ENCODE results near the gene SLC18A2. TPM values are rescaled to one million over a fixed set of nuclear protein-coding genes. Genes with fewer than 3 reads are reported as not detected.

The SLC18A2 gene
- total and polyA plus RNA-seq, 9 of the 15 experiments (the other 6 are each of a cell fraction or from before 2014, with no cell fraction given) = 0.03 to 5.4 (median 0.40) TPM

- Histone ChIP-seq H2AFZ (ENCODE audit: low read depth, low read length) (no peak overlapping the region), H3K4me1 (replicated peaks in 1 of 2; ENCODE audit: control insufficient read depth in 2 of 2, insufficient read depth in 2 of 2, low read length in 2 of 2) (no peaks in the 10 kb centered on the region), H3K27me3 (ENCODE audit: control insufficient read depth in 2 of 2, insufficient read depth in 2 of 2, low read length in 2 of 2) (no peaks in the 10 kb centered on the region), H3K4me3 (no peak overlapping the region), H3K9me1 (ENCODE audit: control insufficient read depth, insufficient read depth, low read length) (no peaks in the 10 kb centered on the region), H4K20me1 (replicated peaks; ENCODE audit: control insufficient read depth, insufficient read depth, low read length) (no peaks in the 10 kb centered on the region; the same call in 1 of the 2 replicates), H3K9ac (ENCODE audit: insufficient read depth in 1 of 2, low read depth in 2 of 2, low read length in 2 of 2) (no peak overlapping the region), H3K9me3 (replicated peaks; ENCODE audit: control insufficient read depth, insufficient read depth, low read depth, low read length) (no peaks in the 10 kb centered on the region), H3K36me3 (ENCODE audit: control insufficient read depth, insufficient read depth, low read length) (peaks cover 10% of the 10 kb centered on the region; the same call in 1 of the 3 replicates), H3K79me2 (ENCODE audit: control insufficient read depth, insufficient read depth, low read length) (peaks cover 75% of the 10 kb centered on the region), H3K4me2 (ENCODE audit: insufficient read depth, low read length) (no peak overlapping the region), H3K27ac (ENCODE audit: extremely low read depth, low read depth, low read length) (no peak overlapping the region)
- no peak for FAIRE-seq
- POLR2A ChIA-PET = no interaction called here
- CTCF ChIA-PET (ENCODE audit: low intra/inter-chr PET ratio) = no interaction called here
- DNase-seq (ENCODE audit: extremely low read depth in 1 of 4, low spot score in 3 of 4) = no peak
- ATAC-seq = no peak
- in situ Hi-C loops (cut with MboI) (no loop called here), intact Hi-C loops (cut with micrococcal nuclease) (no loop called here)
- 85% methylated on average over 2 of the region's 2 CpGs for WGBS (ENCODE audit: insufficient coverage, low coverage, missing lambda C conversion rate)
- peak; percentile 49 for TF ChIP-seq CEBPB (tag; IDR thresholded peaks at IDR 0.05)
- TF ChIP-seq FIP1L1 (IDR thresholded peaks at IDR 0.05; ENCODE audit: low read depth, low read length, poor library complexity, severe bottlenecking) = no peak
- TF ChIP-seq CEBPG (CRISPR knock-in tag; IDR thresholded peaks at IDR 0.05) = no peak
- peak in 1 of 2 experiments; percentile 53; a peak in 1 of 4 replicates for TF ChIP-seq CEBPG (tag; conservative IDR thresholded peaks at IDR 0.05 in 1 of 2, IDR thresholded peaks at IDR 0.05 in 1 of 2)
- TF ChIP-seq SP1 (CRISPR knock-in tag; IDR thresholded peaks at IDR 0.05) = no peak
- TF ChIP-seq SNIP1 (IDR thresholded peaks at IDR 0.05; ENCODE audit: low read depth) = no peak
- BruUV-seq (replicated peaks) = no TSS peak
Observed at GRCh38 chr10:117294735-117295134, 53.8 kb downstream of the SLC18A2 start.

- FAIRE-seq = no peak
Observed at GRCh38 chr10:117298219-117298618, 57.3 kb downstream of the SLC18A2 start.

More at GRCh38 chr10:117298219-117298618, 57.3 kb downstream of the SLC18A2 start:
- H2AFZ ChIP-seq (ENCODE audit: low read depth, low read length) = no peak overlapping the region
- no peak for ATAC-seq
- H3K36me3 ChIP-seq (ENCODE audit: control insufficient read depth, insufficient read depth, low read length) = peaks cover 9% of the 10 kb centered on the region; the same call in 1 of the 3 replicates
- in situ Hi-C loops (cut with MboI) = no loop called here
- intact Hi-C loops (cut with micrococcal nuclease) = no loop called here
- TF ChIP-seq GTF2F1 (IDR thresholded peaks at IDR 0.05; ENCODE audit: low read depth, low read length) (no peak), MAFK (IDR thresholded peaks at IDR 0.05; ENCODE audit: low read length) (peak; percentile 24; the same call in 1 of the 2 replicates), TARDBP (IDR thresholded peaks at IDR 0.05) (no peak), ZNF316 (IDR thresholded peaks at IDR 0.05) (peak; percentile 61), TBL1XR1 (IDR thresholded peaks at IDR 0.05; ENCODE audit: low read length in 2 of 2) (no peak), C11orf30 (IDR thresholded peaks at IDR 0.05; ENCODE audit: low read depth) (0 out of 2 replicates have a peak, but pooled peaks have one; percentile 7)
- no peak overlapping the region for H3K4me2 ChIP-seq (ENCODE audit: insufficient read depth, low read length)
- 0 out of 2 replicates have a peak, but pooled peaks cover 1% of the 10 kb centered on the region for H3K9me3 ChIP-seq (replicated peaks; ENCODE audit: control insufficient read depth, insufficient read depth, low read depth, low read length)
- H3K9ac ChIP-seq (ENCODE audit: insufficient read depth in 1 of 2, low read depth in 2 of 2, low read length in 2 of 2) = no peak overlapping the region
- no peaks in the 10 kb centered on the region for H3K9me1 ChIP-seq (ENCODE audit: control insufficient read depth, insufficient read depth, low read length)
- H3K27me3 ChIP-seq (ENCODE audit: control insufficient read depth in 2 of 2, insufficient read depth in 2 of 2, low read length in 2 of 2) = no peaks in the 10 kb centered on the region
- ChIA-PET CTCF (ENCODE audit: low intra/inter-chr PET ratio) (no interaction called here), POLR2A (no interaction called here)
- H3K4me3 ChIP-seq = no peak overlapping the region
- no peaks in the 10 kb centered on the region for H4K20me1 ChIP-seq (replicated peaks; ENCODE audit: control insufficient read depth, insufficient read depth, low read length)
- no peak overlapping the region for H3K27ac ChIP-seq (ENCODE audit: extremely low read depth, low read depth, low read length)
- H3K4me1 ChIP-seq (replicated peaks in 1 of 2; ENCODE audit: control insufficient read depth in 2 of 2, insufficient read depth in 2 of 2, low read length in 2 of 2) = no peaks in the 10 kb centered on the region
- DNase-seq (ENCODE audit: extremely low read depth in 1 of 4, low spot score in 3 of 4) = no peak
- WGBS (ENCODE audit: insufficient coverage, low coverage, missing lambda C conversion rate) = 31% methylated on average over 1 of the region's 1 CpG
- peaks cover 77% of the 10 kb centered on the region for H3K79me2 ChIP-seq (ENCODE audit: control insufficient read depth, insufficient read depth, low read length)
- no TSS peak for BruUV-seq (replicated peaks)
